GM23248 (cell line): ENCODE results near the gene OR52B4. TPM values are rescaled to one million over a fixed set of nuclear protein-coding genes. Genes with fewer than 3 reads are reported as not detected.
"Not testable (repeated sequence)": the region's sequence is repeated elsewhere in the genome, so short reads cannot be mapped to it uniquely, and the experiment has no call there.

Source experiments
- DNase-seq: peaks from one replicate; pipeline ENCODE4 v3.0.0-alpha.2; 2015
- H2AFZ ChIP-seq: fragments of 200-600 bp; sonication (generic); 2 replicates; pipeline ENCODE4 v1.6.1; 2016; ENCODE audit warnings: antibody characterized with exemption
- H3F3A ChIP-seq: fragments of 200-600 bp; sonication (generic); 2 replicates; pipeline ENCODE4 v1.6.1; 2016; ENCODE audit warnings: mild to moderate bottlenecking, antibody characterized with exemption, mixed run types; ENCODE audit not compliant: insufficient read depth
- H3K27ac ChIP-seq: fragments of 200-600 bp; sonication (generic); 2 replicates; pipeline ENCODE4 v1.5.1; 2016; ENCODE audit warnings: mild to moderate bottlenecking
- H3K27me3 ChIP-seq: fragments of 200-600 bp; sonication (generic); replicated peaks from 2 replicates; pipeline ENCODE4 v1.6.1; 2016; ENCODE audit warnings: mild to moderate bottlenecking; ENCODE audit not compliant: insufficient read depth
- H3K36me3 ChIP-seq: fragments of 200-600 bp; sonication (generic); 2 replicates; pipeline ENCODE4 v1.6.1; 2016; ENCODE audit warnings: low read depth, mild to moderate bottlenecking
- H3K4me1 ChIP-seq: fragments of 200-600 bp; sonication (generic); 2 replicates; pipeline ENCODE4 v1.6.1; 2016; ENCODE audit warnings: mild to moderate bottlenecking; ENCODE audit not compliant: insufficient read depth
- H3K4me2 ChIP-seq: fragments of 200-600 bp; sonication (generic); one replicate; pipeline ENCODE4 v1.6.1; 2016; ENCODE audit warnings: mild to moderate bottlenecking; ENCODE audit not compliant: unreplicated experiment
- H3K4me3 ChIP-seq: fragments of 200-600 bp; sonication (generic); 2 replicates; pipeline ENCODE4 v1.5.1; 2016; ENCODE audit warnings: mild to moderate bottlenecking
- H3K79me2 ChIP-seq: fragments of 200-600 bp; sonication (generic); 2 replicates; pipeline ENCODE4 v1.6.1; 2016; ENCODE audit warnings: mild to moderate bottlenecking; ENCODE audit not compliant: insufficient read depth
- H3K9ac ChIP-seq: fragments of 200-600 bp; sonication (generic); 2 replicates; pipeline ENCODE4 v1.6.1; 2016; ENCODE audit warnings: mild to moderate bottlenecking
- H3K9me2 ChIP-seq: fragments of 200-600 bp; sonication (generic); 2 replicates; pipeline ENCODE4 v1.6.1; 2016; ENCODE audit warnings: mixed run types, mild to moderate bottlenecking, moderate library complexity; ENCODE audit not compliant: insufficient read depth
- H3K9me3 ChIP-seq: fragments of 200-600 bp; sonication (generic); one replicate; pipeline ENCODE4 v1.6.1; 2017; ENCODE audit warnings: low read depth
- H4K20me1 ChIP-seq: fragments of 200-600 bp; sonication (generic); 2 replicates; pipeline ENCODE4 v1.6.0; 2016; ENCODE audit not compliant: insufficient read depth
- EZH2 ChIP-seq: fragments of 200-600 bp; sonication (generic); IDR thresholded peaks from 2 replicates; pipeline ENCODE4 v1.6.1; 2018; ENCODE audit warnings: antibody characterized with exemption, mild to moderate bottlenecking; ENCODE audit not compliant: insufficient read depth, poor library complexity, severe bottlenecking
- EZH2phosphoT487 ChIP-seq: fragments of 200-600 bp; sonication (generic); IDR thresholded peaks from 2 replicates; pipeline ENCODE4 v1.6.1; 2018; ENCODE audit warnings: antibody characterized with exemption, moderate library complexity, mild to moderate bottlenecking, low read depth; ENCODE audit not compliant: insufficient read depth
- WGBS, 2 experiments: methylation state at CpG; one replicate each; pipeline ENCODE4 v1.1.6; 2015 to 2017; ENCODE audit warnings: low lambda C conversion rate in 2 of 2, low coverage in 1 of 2; ENCODE audit errors: missing lambda C conversion rate in 2 of 2; 5-methylcytosine and 5-hydroxymethylcytosine counted together
- in situ Hi-C: fragments of 300-500 bp; cut with MboI; formaldehyde crosslinking; loops from 2 replicates; pipeline ENCODE4 v1.15.0; 2020
- polyA plus RNA-seq: library from polyadenylated mRNA; unstranded; fragments of >200 nt; fragmentation: Nextera tagmentation; extraction: Ambion mirVana; gene quantifications from 2 replicates; pipeline ENCODE4 v1.2.1, GENCODE V29; 2016
- total RNA-seq: library from RNA; depleted of rRNA; stranded (reverse); fragments of >200 nt; shearing (Covaris generic); gene quantifications from 2 replicates; pipeline ENCODE4 v1.2.3, GENCODE V29; 2014; rRNA removed

OR52B4 gene
- total and polyA plus RNA-seq, 2 experiments from 2014 or later = not detected

DNA sequence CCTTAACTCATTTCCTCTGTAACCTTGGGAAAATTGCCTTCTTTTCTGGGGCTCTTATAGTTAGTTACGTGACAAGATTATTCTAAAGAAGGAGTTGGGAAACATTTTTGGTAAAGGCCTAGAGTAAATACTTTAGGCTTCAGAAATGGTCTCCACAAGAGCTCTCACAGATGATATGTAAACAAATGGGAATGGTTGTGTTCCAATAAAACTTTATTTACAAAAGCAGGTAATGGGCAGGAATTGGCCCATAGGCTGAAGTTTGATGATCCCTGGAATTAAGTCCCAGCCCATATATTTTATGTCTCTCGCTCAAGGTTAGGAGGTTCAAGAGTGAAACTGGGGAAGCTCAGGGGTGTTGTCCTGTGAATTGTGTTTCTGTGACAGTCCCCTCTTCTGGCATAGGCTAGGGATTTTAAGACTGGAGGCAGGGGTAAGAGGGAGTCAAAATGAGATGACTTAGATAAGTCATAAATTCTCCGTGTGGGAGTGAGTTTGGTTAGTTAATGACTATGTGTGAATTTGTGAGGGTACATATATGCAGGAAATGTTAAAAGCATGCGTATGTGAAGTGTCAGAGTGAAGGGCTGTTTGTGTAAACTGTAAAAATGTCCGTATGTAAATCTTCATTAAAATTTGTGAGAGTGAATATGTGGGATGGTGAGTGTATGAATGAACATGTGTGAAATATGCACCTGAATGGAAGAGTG lies 7.4 kb upstream of the OR52B4 start:
- Histone ChIP-seq H3K9me2 (no peaks in the 10 kb centered on the region), H3K27ac (no peak overlapping the region), H3K4me1 (no peaks in the 10 kb centered on the region), H3K9ac (no peak overlapping the region), H3K4me2 (no peak overlapping the region), H3K4me3 (no peak overlapping the region), H3K79me2 (no peaks in the 10 kb centered on the region), H3K9me3 (no peaks in the 10 kb centered on the region), H3K27me3 (0 out of 2 replicates have a peak, but pooled peaks cover 3% of the 10 kb centered on the region), H3K36me3 (no peaks in the 10 kb centered on the region), H3F3A (no peaks in the 10 kb centered on the region), H2AFZ (no peak overlapping the region), H4K20me1 (no peaks in the 10 kb centered on the region)
- in situ Hi-C loops = no loop called here
- TF ChIP-seq EZH2 = no peak
- no peak for TF ChIP-seq EZH2phosphoT487
- DNase-seq = no peak
- WGBS, 2 experiments = 40 to 49% methylated on average over 5 of the region's 5 CpGs

DNA sequence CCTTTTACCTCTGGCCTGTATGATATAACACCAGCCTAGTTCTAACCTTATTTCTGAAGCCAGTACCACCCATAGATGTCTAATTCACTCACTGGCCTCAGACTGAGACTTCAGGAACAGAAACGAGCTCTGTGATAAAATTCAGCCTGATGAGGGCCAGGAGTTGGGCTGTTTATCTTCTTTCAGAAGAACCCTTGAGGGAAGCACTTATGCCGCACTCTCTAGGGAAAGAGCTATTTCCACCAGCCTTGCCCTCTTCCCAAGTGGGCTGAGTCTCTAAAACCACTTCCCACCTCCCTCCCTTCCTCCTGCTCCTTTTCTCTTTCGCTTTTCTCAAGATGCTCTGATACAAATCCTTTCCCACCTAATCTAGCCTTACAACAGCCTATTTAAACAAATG lies 2.0 kb upstream of the OR52B4 start:
- no peak overlapping the region for H3K4me2 ChIP-seq

DNA sequence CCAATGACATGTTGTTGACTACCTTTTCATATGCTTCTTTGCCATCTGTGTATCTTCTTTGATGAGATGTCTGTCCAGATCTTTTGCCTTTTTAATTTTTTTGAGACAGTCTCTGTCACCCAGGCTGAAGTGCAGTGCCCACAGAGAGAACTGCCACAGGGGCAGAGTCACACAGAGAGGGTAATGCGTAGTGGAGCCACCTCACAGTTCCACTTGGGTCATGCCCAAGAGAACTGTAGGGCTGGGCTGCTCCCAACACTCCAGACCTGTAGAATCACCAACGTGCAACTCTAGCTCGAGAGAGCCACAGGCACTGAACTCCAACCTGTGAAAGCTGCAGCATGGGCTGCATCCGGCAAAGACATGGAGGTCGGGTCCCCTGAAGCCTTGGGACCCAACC lies 20.0 kb downstream of the OR52B4 start:
- H3K9ac ChIP-seq, H2AFZ ChIP-seq, H3K79me2 ChIP-seq, H3K27me3 ChIP-seq, H3K27ac ChIP-seq, in situ Hi-C loops, H3K9me2 ChIP-seq, H3K4me2 ChIP-seq, DNase-seq, H3K4me3 ChIP-seq, H3K9me3 ChIP-seq, H4K20me1 ChIP-seq, H3K36me3 ChIP-seq, H3F3A ChIP-seq, H3K4me1 ChIP-seq: not testable (repeated sequence)
- WGBS, 2 experiments = 22 to 25% methylated on average over 1 to 2 of the region's 5 CpGs

More for the DNA sequence above, 2.0 kb upstream of the OR52B4 start:
- H3K4me3 ChIP-seq = no peak overlapping the region
- no peak overlapping the region for H2AFZ ChIP-seq
- no peaks in the 10 kb centered on the region for H4K20me1 ChIP-seq
- no peaks in the 10 kb centered on the region for H3K9me3 ChIP-seq
- no peak for DNase-seq
- H3K79me2 ChIP-seq = no peaks in the 10 kb centered on the region
- no peaks in the 10 kb centered on the region for H3K4me1 ChIP-seq
- no peak for TF ChIP-seq EZH2
- TF ChIP-seq EZH2phosphoT487 = no peak
- H3F3A ChIP-seq = no peaks in the 10 kb centered on the region
- H3K9ac ChIP-seq = no peak overlapping the region
- H3K9me2 ChIP-seq = no peaks in the 10 kb centered on the region
- no peaks in the 10 kb centered on the region for H3K27me3 ChIP-seq
- in situ Hi-C loops = no loop called here
- 17 to 22% methylated on average over 3 of the region's 3 CpGs for WGBS, 2 experiments
- no peaks in the 10 kb centered on the region for H3K36me3 ChIP-seq
- H3K27ac ChIP-seq = no peak overlapping the region

DNA sequence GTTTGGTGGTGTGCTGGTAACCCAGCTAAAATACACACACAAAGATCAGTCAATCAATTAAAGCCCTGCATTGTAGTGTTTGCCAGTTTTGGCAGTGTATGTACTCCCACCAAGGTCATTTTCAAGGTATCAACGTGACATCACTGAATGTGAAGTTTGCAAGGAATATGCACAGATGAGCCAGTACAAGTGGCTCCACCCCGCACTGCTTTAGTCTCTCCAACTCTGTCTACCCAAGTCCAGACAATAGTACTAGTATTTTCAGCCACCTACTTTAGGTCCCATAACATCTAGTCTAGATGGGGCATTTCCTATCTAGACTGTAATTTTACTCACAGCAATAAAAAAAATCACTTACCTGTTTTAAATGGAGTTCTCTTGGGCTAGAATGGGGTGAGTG lies 22.8 kb downstream of the OR52B4 start:
- DNase-seq, H3K27me3 ChIP-seq, H3K4me3 ChIP-seq, H3K9me2 ChIP-seq, H3K9me3 ChIP-seq, H4K20me1 ChIP-seq, H3K4me2 ChIP-seq, H2AFZ ChIP-seq, H3K9ac ChIP-seq, H3K79me2 ChIP-seq, H3F3A ChIP-seq, H3K36me3 ChIP-seq, H3K27ac ChIP-seq, in situ Hi-C loops, H3K4me1 ChIP-seq: not testable (repeated sequence)
- 10 to 19% methylated on average over 2 of the region's 2 CpGs for WGBS, 2 experiments

DNA sequence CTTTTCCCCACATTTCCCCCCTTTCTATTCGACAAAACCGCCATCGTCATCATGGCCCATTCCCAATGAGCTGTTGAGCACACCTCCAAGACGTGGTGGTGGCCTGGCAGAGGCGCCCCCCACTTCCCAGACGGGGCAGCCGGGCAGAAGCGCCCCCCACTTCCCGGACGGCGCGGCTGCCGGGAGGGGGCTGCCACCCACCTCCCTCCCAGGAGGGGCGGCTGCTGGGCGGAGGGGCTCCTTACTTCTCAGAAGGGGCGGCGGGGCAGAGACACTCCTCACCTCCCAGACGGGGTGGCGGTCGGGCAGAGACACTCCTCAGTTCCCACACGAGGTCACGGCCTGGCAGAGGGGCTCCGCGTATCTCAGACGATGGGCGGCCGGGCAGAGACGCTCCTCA lies 33.8 kb downstream of the OR52B4 start:
- H4K20me1 ChIP-seq, H3K9ac ChIP-seq, H3K36me3 ChIP-seq, H3K4me2 ChIP-seq, H3K9me3 ChIP-seq, H3K27ac ChIP-seq, H2AFZ ChIP-seq, H3K9me2 ChIP-seq, H3K79me2 ChIP-seq, in situ Hi-C loops, H3K27me3 ChIP-seq, H3F3A ChIP-seq, H3K4me1 ChIP-seq, DNase-seq, H3K4me3 ChIP-seq: not testable (repeated sequence)
- WGBS, 2 experiments = 69 to 75% methylated on average over 7 to 20 of the region's 28 CpGs

Other genes starting within 250 kb of the OR52B4 start
- 9.5 and 11.6 TPM in 2 replicates for gene TRIM21, start 25.3 kb upstream of the OR52B4 start, total RNA-seq
- 11.2 and 12.9 TPM in 2 replicates for gene TRIM21, start 25.3 kb upstream of the OR52B4 start, polyA plus RNA-seq
- gene OR52K2, start 80.9 kb upstream of the OR52B4 start, total RNA-seq = not detected in 2 replicates
- gene OR52K2, start 80.9 kb upstream of the OR52B4 start, polyA plus RNA-seq = not detected in 2 replicates
- not detected in 2 replicates for gene OR52K1, start 114.3 kb upstream of the OR52B4 start, total RNA-seq
- gene OR52K1, start 114.3 kb upstream of the OR52B4 start, polyA plus RNA-seq = not detected in 2 replicates
- gene OR52M1, start 176.8 kb upstream of the OR52B4 start, total RNA-seq = not detected in 2 replicates
- not detected in 2 replicates for gene OR52M1, start 176.8 kb upstream of the OR52B4 start, polyA plus RNA-seq
- not detected in 2 replicates for gene OR52I2, start 213.4 kb upstream of the OR52B4 start, total RNA-seq
- not detected in 2 replicates for gene OR52I2, start 213.4 kb upstream of the OR52B4 start, polyA plus RNA-seq
- not detected in 2 replicates for gene OR52I1, start 225.7 kb upstream of the OR52B4 start, total RNA-seq
- not detected in 2 replicates for gene OR52I1, start 225.7 kb upstream of the OR52B4 start, polyA plus RNA-seq
- 15.2 and 19.2 TPM in 2 replicates for gene TRIM68, start 239.8 kb upstream of the OR52B4 start, total RNA-seq
- 5.1 and 5.8 TPM in 2 replicates for gene TRIM68, start 239.8 kb upstream of the OR52B4 start, polyA plus RNA-seq